OCI-LY7 (cell line): Measurements from ENCODE around the gene RHEBL1.

Source experiments
- EZH2phosphoT487 ChIP-seq: fragments of 200-600 bp; sonication (generic); IDR thresholded peaks from 2 replicates; pipeline ENCODE4 v1.6.1; 2018; ENCODE audit warnings: low read depth, borderline replicate concordance, mild to moderate bottlenecking, mixed run types, antibody characterized with exemption, low read length, moderate library complexity, mixed read lengths
- TF ChIP-seq, protein P1 (sequence below): fragments of 200-600 bp; sonication (generic); conservative IDR thresholded peaks from 2 replicates; pipeline ENCODE4 v1.5.1; 2014; ENCODE audit warnings: mild to moderate bottlenecking, antibody characterized with exemption, low read length, moderate library complexity, mixed read lengths

- TF ChIP-seq, protein P1, sequence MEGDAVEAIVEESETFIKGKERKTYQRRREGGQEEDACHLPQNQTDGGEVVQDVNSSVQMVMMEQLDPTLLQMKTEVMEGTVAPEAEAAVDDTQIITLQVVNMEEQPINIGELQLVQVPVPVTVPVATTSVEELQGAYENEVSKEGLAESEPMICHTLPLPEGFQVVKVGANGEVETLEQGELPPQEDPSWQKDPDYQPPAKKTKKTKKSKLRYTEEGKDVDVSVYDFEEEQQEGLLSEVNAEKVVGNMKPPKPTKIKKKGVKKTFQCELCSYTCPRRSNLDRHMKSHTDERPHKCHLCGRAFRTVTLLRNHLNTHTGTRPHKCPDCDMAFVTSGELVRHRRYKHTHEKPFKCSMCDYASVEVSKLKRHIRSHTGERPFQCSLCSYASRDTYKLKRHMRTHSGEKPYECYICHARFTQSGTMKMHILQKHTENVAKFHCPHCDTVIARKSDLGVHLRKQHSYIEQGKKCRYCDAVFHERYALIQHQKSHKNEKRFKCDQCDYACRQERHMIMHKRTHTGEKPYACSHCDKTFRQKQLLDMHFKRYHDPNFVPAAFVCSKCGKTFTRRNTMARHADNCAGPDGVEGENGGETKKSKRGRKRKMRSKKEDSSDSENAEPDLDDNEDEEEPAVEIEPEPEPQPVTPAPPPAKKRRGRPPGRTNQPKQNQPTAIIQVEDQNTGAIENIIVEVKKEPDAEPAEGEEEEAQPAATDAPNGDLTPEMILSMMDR: no peak
- TF ChIP-seq EZH2phosphoT487: no peak
Observed at GRCh38 chr12:49039421-49040363, 30.1 kb downstream of the RHEBL1 start.
